ENCODE measurements around the gene VAV2.

VAV2 gene

DNA sequence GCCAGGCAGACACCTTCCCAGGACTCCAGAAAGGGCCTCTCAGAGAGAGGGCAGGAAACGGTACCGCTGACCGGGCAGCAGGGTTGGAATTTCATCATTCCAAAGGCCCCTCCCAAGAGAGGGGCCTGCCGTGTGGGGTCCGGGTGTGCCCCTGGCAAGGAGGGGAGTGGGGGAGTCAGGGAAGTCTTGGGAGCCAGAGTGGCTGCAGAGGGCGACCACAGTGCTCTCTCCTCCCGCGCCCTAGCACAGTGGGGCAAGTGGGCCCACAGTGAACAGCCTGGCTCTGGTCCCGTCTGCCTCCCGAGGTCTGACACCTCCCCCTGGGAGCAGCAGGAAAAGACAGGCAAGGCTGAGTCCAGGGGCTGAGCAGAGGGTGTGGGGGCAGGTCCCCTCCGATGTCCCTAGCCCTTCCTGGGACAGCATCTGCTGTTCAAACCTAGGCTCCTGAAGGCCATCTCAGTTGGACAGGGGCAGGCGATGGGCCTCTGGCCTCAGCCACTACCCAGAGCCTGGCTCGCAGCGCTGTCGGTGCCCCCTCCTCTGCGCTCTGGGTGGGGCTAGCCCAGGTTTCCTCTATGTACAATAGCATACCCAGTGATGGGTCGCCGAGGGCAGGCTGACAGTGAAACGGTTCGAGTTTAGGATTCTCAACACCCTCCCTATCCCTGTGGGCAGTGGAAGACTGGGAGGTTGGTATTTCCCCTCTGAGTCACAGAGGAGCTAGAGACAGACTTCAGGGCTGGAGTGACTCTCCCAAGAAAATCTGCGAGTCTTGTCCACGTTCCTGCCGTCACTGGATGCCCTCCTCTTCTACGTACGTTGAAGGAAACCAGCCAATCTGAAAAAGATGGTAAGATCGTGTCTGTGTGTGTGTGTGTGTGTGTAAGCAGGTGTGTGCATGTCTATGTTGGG, 228.6 kb downstream of the VAV2 start:
- DNase-seq (ENCODE audit: low spot score) = peak; percentile 42
- Histone ChIP-seq H3K27me3 (ENCODE audit: insufficient read depth, poor library complexity, severe bottlenecking) (no peaks in the 10 kb centered on the region), H3K4me3 (ENCODE audit: severe bottlenecking) (no peak overlapping the region), H3K27ac (ENCODE audit: poor library complexity, severe bottlenecking) (no peak overlapping the region), H3K4me1 (ENCODE audit: insufficient read depth, poor library complexity, severe bottlenecking) (no peaks in the 10 kb centered on the region), H3K9me3 (ENCODE audit: severe bottlenecking) (peaks cover 13% of the 10 kb centered on the region), H3K36me3 (ENCODE audit: low read depth) (peaks cover 52% of the 10 kb centered on the region)
- TF ChIP-seq, protein P1, sequence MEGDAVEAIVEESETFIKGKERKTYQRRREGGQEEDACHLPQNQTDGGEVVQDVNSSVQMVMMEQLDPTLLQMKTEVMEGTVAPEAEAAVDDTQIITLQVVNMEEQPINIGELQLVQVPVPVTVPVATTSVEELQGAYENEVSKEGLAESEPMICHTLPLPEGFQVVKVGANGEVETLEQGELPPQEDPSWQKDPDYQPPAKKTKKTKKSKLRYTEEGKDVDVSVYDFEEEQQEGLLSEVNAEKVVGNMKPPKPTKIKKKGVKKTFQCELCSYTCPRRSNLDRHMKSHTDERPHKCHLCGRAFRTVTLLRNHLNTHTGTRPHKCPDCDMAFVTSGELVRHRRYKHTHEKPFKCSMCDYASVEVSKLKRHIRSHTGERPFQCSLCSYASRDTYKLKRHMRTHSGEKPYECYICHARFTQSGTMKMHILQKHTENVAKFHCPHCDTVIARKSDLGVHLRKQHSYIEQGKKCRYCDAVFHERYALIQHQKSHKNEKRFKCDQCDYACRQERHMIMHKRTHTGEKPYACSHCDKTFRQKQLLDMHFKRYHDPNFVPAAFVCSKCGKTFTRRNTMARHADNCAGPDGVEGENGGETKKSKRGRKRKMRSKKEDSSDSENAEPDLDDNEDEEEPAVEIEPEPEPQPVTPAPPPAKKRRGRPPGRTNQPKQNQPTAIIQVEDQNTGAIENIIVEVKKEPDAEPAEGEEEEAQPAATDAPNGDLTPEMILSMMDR (IDR thresholded peaks at IDR 0.05; ENCODE audit: poor library complexity, severe bottlenecking) = no peak
- 0 out of 3 replicates have a peak, but pooled peaks have one; percentile 12 for ATAC-seq (ENCODE audit: low read depth)

DNA sequence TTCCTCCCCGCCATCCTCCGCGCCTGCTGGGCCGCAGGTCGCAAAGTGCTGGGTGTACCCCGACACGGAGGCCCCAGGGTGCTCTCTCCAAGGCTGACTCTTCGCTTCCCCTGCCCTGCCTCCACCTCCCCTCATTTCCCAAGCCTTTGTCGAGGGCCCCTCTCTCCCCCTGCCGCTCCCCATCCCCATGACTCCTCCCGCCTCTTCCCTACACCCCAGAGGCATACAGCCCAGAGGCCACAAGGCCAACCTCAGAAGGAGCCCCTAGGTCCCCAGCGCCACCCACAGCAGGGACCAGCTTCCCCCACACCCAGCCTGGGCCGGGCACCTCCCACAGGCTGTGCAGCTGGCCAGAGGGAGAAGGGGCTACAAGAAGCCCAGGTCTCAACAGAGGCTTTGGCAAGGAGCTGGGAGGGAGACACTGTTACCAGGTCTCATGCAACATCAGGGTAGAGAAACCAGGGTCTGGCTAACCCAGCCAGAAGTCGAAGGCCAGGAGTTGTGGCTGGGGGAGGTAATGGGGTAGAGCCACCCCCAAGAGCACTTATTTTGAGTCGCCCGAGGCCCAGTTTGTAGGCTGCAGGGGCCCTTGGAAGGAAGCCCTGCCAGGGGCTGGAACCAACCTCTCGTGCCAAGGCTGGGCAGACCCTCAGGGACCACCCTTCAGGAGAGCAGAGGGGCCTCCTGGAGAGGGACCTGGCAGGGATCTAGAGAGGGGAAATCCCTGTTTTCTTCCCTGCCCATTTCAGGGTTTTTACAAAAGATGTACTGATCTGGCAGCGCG, 229.4 kb downstream of the VAV2 start:
- H3K4me1 ChIP-seq (ENCODE audit: insufficient read depth, poor library complexity, severe bottlenecking) = no peaks in the 10 kb centered on the region
- H3K36me3 ChIP-seq (ENCODE audit: low read depth) = peaks cover 43% of the 10 kb centered on the region
- peaks cover 9% of the 10 kb centered on the region for H3K9me3 ChIP-seq (ENCODE audit: severe bottlenecking)
- H3K27ac ChIP-seq (ENCODE audit: poor library complexity, severe bottlenecking) = no peak overlapping the region
- no peaks in the 10 kb centered on the region for H3K27me3 ChIP-seq (ENCODE audit: insufficient read depth, poor library complexity, severe bottlenecking)
- DNase-seq (ENCODE audit: low spot score) (peak; percentile 47), ATAC-seq (ENCODE audit: low read depth) (no peak)
- H3K4me3 ChIP-seq (ENCODE audit: severe bottlenecking) = no peak overlapping the region
- TF ChIP-seq, protein P1 (IDR thresholded peaks at IDR 0.05; ENCODE audit: poor library complexity, severe bottlenecking) = no peak

DNA sequence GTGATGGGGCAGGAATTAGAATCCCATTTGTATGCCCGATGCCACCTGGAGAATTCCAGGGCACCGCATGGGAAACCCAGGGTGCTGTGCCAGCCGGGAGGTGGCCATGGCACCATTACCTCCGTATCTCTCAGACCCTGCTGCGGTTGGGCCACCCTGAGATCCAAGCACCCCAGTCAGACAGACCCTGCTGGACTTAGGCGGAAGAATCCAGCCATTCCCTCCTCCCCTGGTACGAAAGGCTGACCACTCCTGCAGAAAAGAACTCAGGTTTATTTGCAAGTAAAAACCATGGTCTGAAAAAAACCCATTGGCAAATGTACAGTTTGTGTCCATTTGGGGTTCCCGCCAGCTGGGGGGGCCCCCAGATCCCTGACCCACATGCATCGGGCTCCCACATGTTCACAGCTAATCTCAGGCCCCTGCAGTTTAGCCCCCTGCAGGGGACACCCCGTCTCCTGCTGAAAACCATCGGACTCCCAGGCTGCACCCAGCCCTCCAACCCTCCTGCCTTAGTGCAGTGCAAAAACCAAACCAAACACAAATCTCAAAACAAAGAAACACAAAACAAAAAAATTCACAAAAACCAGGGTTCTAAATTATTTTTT, 230.4 kb downstream of the VAV2 start:
- peaks cover under 1% of the 10 kb centered on the region for H3K9me3 ChIP-seq (ENCODE audit: severe bottlenecking)
- H3K27ac ChIP-seq (ENCODE audit: poor library complexity, severe bottlenecking) = no peak overlapping the region
- TF ChIP-seq, protein P1 (IDR thresholded peaks at IDR 0.05; ENCODE audit: poor library complexity, severe bottlenecking) = no peak
- ATAC-seq (ENCODE audit: low read depth) = no peak
- DNase-seq (ENCODE audit: low spot score) = peak; percentile 19
- no peaks in the 10 kb centered on the region for H3K27me3 ChIP-seq (ENCODE audit: insufficient read depth, poor library complexity, severe bottlenecking)
- H3K4me3 ChIP-seq (ENCODE audit: severe bottlenecking) = no peak overlapping the region
- H3K4me1 ChIP-seq (ENCODE audit: insufficient read depth, poor library complexity, severe bottlenecking) = no peaks in the 10 kb centered on the region
- H3K36me3 ChIP-seq (ENCODE audit: low read depth) = peaks cover 34% of the 10 kb centered on the region

DNA sequence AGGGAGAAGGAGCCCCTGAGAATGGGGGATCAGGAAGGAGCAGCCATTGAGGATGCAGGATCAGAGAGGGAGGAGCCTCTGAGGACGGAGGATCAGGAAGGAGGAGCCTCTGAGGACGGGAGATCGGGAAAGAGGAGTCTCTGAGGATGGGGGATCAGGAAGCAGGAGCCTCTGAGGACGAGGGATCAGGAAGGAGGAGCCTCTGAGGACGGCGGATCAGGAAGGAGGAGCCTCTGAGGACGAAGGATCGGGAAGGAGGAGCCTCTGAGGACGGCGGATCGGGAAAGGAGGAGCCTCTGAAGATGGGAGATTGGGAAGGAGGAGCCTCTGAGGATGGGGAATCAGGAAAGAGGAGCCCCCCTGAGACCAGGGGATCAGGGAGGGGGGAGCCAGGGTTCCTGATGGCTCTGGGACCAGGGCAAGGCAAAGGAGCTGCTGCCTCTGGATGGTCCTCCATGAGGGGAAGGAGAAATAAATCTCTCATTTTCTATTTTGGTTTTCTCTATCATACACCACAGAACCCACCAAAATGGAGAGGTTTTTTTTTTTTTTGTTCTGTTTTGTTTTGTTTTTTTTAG, 231.3 kb downstream of the VAV2 start:
- H3K36me3 ChIP-seq (ENCODE audit: low read depth) = peaks cover 26% of the 10 kb centered on the region
- H3K27ac ChIP-seq (ENCODE audit: poor library complexity, severe bottlenecking) = no peak overlapping the region
- H3K27me3 ChIP-seq (ENCODE audit: insufficient read depth, poor library complexity, severe bottlenecking) = no peaks in the 10 kb centered on the region
- TF ChIP-seq, protein P1 (IDR thresholded peaks at IDR 0.05; ENCODE audit: poor library complexity, severe bottlenecking) = no peak
- no peaks in the 10 kb centered on the region for H3K9me3 ChIP-seq (ENCODE audit: severe bottlenecking)
- DNase-seq (ENCODE audit: low spot score) = no peak
- H3K4me1 ChIP-seq (ENCODE audit: insufficient read depth, poor library complexity, severe bottlenecking) = no peaks in the 10 kb centered on the region
- ATAC-seq (ENCODE audit: low read depth) = no peak
- no peak overlapping the region for H3K4me3 ChIP-seq (ENCODE audit: severe bottlenecking)
